Measurements from ENCODE around the gene AGBL4.

Gene AGBL4

DNA sequence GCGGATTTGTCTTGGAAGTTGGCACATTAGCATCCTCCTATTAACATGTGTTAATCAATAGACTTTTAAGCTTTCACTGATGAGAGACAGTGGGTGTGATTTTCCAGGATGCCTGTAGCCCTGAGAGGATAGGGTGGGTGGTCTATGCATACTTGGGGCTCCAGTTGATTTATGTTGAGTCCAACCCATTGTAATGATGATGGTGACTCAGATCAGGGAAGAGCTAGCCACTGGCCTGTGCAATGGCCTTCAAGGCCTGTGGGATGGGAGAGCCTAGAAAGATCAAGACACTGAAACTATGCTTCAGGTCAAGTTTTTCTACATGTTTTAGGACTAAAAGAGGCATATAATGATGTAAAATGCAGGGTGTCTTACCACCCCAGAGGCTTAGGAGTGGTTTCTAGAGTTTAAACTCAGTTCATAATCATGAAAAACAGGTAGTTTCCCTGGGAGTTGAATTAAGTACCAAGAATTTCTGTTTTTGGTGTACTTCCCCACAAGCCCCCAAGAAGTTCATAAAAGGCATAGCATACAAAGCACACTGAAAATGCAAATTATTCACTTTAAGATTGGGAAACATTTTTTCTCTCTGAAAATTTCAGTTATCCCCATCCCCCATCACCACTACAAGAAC is 1267.0 kb downstream of the AGBL4 start:
- DNase-seq (ENCODE audit: low read depth): no peak
- TF ChIP-seq, protein P1, sequence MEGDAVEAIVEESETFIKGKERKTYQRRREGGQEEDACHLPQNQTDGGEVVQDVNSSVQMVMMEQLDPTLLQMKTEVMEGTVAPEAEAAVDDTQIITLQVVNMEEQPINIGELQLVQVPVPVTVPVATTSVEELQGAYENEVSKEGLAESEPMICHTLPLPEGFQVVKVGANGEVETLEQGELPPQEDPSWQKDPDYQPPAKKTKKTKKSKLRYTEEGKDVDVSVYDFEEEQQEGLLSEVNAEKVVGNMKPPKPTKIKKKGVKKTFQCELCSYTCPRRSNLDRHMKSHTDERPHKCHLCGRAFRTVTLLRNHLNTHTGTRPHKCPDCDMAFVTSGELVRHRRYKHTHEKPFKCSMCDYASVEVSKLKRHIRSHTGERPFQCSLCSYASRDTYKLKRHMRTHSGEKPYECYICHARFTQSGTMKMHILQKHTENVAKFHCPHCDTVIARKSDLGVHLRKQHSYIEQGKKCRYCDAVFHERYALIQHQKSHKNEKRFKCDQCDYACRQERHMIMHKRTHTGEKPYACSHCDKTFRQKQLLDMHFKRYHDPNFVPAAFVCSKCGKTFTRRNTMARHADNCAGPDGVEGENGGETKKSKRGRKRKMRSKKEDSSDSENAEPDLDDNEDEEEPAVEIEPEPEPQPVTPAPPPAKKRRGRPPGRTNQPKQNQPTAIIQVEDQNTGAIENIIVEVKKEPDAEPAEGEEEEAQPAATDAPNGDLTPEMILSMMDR (conservative IDR thresholded peaks at IDR 0.05; ENCODE audit: low read length): no peak
- H3K4me3 ChIP-seq (ENCODE audit: low read length): no peak overlapping the region

DNA sequence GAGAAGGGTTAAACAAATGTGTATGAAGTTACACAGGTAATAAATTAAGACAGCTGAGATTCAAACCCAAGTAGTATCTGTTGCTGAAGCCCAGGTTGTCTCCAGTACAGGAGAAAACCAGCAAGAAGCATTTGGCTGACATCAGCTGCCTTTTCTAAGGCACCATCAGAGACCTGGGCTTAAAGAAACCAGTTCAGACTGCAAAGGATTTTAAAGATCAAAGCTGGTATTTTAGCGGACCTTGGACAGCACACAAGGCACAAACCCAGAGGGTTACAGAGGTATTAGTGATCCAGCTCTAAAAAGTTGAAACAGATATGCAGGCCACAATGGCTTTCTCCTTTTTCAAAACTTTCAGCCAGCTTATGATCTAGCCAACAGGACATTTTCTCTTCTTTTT is 1270.5 kb downstream of the AGBL4 start:
- TF ChIP-seq, protein P1 (conservative IDR thresholded peaks at IDR 0.05; ENCODE audit: low read length): no peak
- H3K4me3 ChIP-seq (ENCODE audit: low read length): no peak overlapping the region
- no peak for DNase-seq (ENCODE audit: low read depth)

DNA sequence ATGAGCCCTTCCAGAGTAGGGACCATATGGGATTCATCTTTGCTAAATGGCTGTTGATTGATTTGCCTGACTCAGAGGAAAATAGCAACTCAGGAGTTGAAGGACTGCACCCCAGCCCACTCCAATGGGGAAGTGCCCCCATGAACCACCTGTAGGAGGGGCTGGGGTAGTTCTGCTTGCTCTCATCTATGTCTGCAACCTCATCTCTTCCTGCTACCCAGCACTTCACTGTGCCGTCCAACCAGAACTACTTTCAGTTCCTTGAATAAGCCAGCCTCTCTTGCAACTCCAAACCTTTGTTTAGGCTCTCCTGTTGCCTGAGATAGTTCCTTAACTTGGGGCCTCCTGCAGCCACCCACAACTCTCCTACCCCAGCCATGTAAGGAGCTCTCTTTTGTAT is 1273.6 kb downstream of the AGBL4 start:
- no peak for DNase-seq (ENCODE audit: low read depth)
- TF ChIP-seq, protein P1 (conservative IDR thresholded peaks at IDR 0.05; ENCODE audit: low read length): no peak
- H3K4me3 ChIP-seq (ENCODE audit: low read length): no peak overlapping the region

DNA sequence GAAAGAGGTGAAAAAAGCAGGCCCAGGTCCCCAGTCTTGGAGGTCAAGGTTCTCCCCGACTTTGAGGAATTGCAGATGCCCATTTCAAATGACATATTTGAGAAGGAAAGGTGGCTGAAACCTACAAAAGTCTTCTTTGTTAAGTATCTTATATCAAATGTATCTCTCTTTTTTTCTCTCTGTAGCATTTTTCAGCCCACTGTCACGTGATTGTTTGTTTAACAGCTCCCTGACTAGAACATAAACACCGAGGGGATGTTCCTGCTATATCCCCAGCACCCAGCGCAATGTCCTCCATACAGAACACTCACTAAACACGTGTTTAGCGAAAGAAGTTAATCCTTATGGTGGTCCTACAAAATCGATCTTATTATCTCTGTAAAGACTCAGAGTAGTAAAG is 1274.7 kb downstream of the AGBL4 start:
- TF ChIP-seq, protein P1 (conservative IDR thresholded peaks at IDR 0.05; ENCODE audit: low read length): no peak
- no peak for DNase-seq (ENCODE audit: low read depth)

DNA sequence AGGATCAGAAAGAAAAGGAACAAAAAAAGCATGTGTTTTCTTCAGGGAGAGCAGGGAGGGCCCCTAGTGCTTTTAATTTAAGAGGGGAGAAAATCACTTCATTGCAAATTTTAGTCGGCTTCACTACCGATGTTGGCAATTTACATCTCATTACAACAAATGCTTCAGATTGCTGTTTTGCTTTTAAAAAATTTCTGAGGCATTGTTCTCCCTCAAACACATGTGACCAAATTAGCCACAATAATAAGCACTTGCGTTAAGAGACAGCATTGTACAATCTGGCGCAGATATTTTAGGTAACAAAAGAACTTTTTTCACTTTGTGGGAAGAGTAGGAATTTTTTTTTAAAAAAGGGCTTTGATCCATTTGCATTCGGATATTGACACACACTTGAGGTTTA is 1276.8 kb downstream of the AGBL4 start:
- no peak for DNase-seq (ENCODE audit: low read depth)
- TF ChIP-seq, protein P1 (conservative IDR thresholded peaks at IDR 0.05; ENCODE audit: low read length): no peak
- no peak overlapping the region for H3K4me3 ChIP-seq (ENCODE audit: low read length)

More for the DNA sequence above, 1274.7 kb downstream of the AGBL4 start:
- H3K4me3 ChIP-seq (ENCODE audit: low read length): no peak overlapping the region

DNA sequence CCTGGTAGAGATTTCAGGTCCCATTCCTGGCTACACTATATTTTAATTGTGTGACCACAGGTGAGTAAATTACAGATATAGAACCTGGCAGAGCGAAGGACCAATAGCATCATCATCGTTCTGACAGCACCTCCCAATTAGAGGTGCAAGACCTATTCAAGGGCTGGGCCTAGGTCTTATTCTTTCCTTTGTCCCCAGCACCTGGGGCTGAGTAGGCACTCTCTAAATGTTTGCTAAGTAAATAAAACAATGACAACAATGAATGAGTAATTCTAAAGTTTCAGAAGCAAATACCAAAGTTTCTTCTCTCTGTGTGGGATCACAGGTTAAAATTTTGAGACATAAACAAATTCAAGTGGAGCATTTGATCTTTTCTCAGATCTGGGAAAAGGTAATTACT is 1279.7 kb downstream of the AGBL4 start:
- H3K4me3 ChIP-seq (ENCODE audit: low read length): no peak overlapping the region
- no peak for DNase-seq (ENCODE audit: low read depth)
- TF ChIP-seq, protein P1 (conservative IDR thresholded peaks at IDR 0.05; ENCODE audit: low read length): no peak

DNA sequence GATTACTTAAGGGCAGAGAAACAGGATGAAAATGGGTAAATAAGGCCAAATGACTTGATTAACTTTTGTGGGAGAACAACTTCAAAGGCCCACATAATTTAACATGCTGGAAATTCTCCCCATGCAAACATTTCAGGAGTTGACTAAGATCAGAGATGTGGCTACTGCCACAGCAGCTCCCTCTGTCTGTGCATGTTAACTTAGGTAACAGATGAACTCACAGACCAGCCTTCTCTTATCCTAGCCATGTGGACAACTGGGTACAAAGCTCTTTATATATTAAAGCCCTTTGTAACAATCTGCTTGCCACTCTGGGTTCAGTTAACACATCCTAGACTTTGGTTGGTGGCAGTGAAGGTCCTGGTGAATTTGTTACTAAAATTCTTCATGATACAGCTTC is 1280.3 kb downstream of the AGBL4 start:
- no peak for DNase-seq (ENCODE audit: low read depth)
- H3K4me3 ChIP-seq (ENCODE audit: low read length): no peak overlapping the region
- TF ChIP-seq, protein P1 (conservative IDR thresholded peaks at IDR 0.05; ENCODE audit: low read length): no peak
